M059J (cell line): ENCODE data around the gene SDR42E2. TPM values are rescaled to one million over a fixed set of nuclear protein-coding genes. Genes with fewer than 3 reads are reported as not detected.
"Not testable (repeated sequence)": the region's sequence is repeated elsewhere in the genome, so short reads cannot be mapped to it uniquely, and the experiment has no call there.

ENCODE experiments used
- DNase-seq: peaks from one replicate; pipeline ENCODE4 v3.0.0-alpha.2; 2012; ENCODE audit warnings: low read depth
- total RNA-seq: library from RNA; depleted of rRNA; stranded (reverse); fragments of >200 nt; shearing (Covaris generic); gene quantifications from 2 replicates; pipeline ENCODE4 v1.2.3, GENCODE V29; 2014

The SDR42E2 gene
- total RNA-seq, 1 experiment from 2014 or later: not detected

DNA sequence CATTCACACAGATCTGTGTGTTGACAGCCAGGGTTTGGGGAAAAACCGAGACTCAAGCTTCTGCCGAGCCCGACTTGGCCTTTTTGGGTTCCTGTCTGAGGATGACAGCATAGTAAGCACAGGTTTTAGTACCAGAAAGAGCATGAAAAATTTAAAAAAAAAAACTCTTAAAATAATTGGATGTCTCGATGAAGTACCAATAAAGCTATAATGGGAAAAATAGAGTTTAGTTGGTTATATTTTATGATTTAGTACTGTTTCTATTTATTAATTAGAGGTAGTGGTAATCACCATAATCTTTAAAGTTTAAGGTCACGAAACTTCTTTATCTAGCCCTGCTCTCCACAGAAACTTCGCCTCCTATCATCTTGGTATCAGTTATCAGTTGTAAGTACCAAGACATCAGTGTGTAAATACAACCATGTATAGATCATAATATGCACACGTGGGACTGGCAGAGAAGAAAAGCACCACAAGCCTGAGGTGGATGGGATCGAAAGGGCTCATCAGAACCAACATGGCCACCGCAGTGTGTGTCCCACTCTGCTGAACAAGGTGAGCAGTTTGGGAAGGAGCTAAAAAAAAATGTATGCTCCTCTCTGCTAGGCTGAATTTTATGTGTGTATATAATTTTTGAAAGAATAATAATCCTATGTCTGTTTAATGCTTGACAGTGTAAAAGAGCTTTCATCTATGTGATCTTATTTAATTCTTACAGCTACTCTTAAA is 29.4 kb downstream of the SDR42E2 start:
- DNase-seq: no peak

DNA sequence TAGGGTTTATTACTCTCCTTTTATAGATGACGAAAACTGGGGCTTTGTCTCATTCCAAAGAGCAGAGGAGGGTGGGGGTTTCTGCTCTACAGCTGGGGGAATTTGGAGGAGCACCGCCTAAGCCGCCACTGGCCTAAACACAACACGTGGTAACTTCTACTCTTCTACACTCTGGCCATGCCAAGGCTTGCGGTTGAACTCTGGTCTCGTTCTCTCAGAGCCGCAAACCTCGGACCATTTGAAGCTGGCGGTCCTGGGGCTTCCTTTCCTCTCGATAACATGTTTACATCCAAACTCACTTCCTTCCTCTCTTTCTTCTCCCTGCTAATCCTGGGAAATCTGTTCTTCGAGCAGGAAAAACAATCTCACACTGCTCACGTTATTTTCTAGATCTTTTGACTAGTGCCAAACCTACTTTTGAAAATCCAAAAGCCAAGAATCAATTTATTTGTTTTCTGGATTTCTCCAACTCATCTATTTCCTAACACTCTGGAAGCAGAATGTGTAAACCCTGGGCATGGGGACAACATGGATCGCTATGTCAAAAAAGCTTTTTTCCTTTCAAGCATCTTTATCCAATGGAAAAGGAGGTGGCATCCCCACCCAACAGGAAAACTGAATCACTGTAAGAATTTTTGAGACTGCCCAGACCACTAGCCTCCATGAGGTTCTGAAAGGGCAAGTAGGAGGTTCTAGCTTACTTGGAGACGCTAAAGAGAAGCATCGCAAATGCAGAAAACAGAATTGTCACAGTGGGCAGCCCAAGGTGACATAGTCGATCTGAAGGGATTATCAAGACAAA is 30.2 kb downstream of the SDR42E2 start:
- DNase-seq: peak; percentile 92

GRCh38 chr16:22193063-22193411 is 30.7 kb downstream of the SDR42E2 start:
- no peak for DNase-seq

GRCh38 chr16:22194707-22195444 is 32.6 kb downstream of the SDR42E2 start:
- DNase-seq: no peak

DNA sequence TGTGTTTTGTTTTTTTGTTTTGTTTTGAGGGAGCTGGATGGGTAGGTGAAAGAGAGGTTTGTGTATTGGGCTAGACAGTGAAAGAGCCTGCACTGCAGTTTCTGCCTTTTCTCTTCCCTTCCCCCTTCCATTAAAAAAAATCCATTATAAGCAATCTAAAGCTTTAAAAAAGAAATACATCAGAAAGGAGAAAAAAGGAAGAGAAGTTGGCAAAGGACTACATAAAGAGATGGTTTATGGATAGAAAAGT is 33.1 kb downstream of the SDR42E2 start:
- no peak for DNase-seq

DNA sequence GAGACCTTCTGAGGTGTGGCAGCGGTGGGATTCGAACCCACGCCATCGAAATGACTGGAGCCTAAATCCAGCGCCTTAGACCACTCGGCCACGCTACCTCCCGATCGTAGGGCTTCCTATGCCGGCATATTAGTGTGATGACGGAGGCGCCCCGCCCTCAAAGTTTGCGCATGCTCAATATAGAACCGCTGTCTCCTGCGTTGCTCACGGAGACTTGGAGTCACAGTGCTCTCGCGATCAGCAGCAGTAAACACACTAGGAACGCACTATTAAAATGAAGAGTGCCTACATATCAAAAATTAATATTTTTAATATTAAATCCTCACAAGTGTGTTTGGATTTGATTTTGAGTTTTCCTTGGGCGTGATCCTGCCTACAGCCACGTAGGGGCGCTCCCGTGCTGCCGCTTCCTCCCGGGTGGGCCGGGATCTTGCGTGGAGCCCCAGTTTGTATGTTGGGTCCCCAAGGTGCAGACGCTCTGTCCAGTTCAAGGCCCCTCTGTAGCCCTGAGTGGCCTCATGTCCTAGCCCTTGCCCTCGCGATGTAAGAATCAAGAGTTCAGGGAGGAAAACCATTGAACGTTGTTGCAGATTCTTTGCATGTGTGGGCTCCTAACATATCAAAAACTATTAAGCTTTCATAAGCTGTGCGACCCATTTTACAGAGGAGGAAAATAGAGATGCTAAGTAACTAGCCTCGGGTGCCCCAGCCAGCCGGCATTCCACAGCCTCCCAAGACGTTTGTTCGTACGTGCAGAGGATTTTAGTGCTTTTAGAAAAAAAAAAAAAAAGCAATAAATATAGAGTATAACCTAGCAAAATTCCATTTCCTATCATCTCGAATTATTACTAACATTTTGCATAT is 33.6 kb downstream of the SDR42E2 start:
- DNase-seq: peak; percentile 83

GRCh38 chr16:22196559-22197168 is 34.4 kb downstream of the SDR42E2 start:
- not testable (repeated sequence) for DNase-seq

DNA sequence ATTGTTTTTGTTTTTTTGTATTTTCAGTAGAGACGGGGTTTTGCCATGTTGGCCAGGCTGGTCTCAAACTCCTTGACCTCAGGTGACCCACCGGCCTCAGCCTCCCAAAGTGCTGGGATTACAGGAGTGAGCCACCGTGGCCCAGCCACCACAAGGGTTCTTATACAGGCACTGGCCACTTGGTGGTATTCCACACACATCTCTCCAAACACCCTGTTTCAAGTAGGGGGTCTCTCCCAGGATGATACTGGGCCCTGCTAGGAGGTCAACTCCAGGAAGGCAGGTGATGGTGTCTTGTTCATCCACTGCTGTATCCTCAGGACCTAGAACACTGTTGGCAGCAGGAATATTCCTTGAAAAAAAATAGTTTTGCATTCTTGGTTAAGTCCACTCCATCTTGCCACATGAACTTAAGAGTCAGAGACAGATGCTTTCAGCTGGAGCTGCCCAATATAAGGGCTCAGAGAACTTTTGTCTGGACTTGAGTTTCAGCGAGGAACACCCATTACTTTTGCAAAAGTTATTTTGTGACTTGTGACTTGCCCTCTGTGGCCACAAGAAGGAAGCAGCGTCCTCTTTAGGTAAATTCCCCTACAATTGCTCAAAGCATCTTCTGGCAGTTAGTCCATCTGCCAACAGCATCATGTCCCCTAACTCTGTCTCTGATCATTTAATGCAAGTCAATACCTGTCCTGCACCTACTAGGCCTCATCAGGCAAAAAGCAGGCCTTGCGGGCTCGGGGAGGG is 36.4 kb downstream of the SDR42E2 start:
- peak; percentile 53 for DNase-seq

- no peak for DNase-seq
Measured at GRCh38 chr16:22202261-22202637, 39.9 kb downstream of the SDR42E2 start.

DNA sequence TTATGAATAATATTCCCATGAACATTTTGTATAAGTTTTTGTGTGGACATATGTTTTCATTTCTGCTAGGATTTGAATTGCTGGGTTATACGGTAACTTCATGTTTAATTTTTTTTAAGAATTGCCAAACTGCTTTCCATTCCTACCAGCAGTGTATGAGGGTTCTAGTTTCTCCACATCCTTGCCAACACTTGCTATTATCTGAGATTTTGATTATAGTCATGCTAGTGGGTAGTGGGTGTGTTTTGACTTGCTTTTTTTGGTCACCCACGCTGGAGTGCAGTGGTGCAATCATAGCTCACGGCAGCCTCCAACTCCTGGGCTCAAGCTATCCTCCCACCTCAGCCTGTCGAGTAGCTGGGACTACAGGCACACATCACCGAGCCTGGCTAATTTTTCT is 40.8 kb downstream of the SDR42E2 start:
- DNase-seq: no peak

DNA sequence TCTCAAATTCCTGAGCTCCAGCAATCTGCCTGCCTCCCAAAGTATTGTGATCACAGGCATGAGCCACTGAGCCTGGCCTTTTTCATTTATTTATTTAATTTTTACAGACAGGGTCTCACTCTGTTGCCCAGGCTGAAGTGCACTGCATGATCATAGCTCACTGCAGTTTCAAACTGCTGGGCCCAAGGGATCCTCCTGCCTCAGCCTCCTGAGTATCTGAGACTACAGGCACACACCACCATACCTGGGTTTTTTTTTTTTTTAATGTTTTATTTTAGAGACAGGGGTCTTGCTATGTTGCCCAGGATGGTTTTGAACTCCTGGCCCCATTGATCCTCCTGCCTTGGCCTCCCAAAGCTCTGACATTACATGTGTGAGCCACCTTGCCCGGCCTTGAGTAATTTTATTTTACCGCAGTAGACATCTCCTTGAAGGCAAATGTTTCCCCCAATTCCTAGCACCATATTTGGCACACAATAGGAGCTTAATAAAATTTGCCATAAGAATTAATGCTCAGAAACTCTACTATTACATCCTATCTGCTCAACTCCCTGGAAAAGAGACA is 41.9 kb downstream of the SDR42E2 start:
- DNase-seq: no peak

DNA sequence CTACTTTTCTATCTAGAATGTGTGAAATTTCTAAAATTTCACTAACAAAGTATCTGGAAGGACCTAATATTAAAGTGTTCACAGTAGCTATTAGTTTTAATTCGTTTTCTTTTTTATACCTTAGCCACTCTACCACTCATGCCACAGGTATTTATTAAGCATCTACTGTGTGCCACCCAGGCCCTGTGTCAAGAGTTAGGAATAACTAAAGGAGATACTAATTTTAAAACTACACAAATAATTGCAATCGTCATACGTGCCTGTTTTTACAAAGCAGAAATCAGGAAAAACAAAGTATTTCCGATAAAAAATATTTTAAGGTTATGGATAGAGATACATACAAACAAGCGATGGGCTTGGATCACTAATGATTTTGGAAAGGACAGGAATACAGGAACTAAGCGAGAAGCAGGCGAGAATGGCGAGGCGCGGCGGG is 43.3 kb downstream of the SDR42E2 start:
- DNase-seq: no peak

DNA sequence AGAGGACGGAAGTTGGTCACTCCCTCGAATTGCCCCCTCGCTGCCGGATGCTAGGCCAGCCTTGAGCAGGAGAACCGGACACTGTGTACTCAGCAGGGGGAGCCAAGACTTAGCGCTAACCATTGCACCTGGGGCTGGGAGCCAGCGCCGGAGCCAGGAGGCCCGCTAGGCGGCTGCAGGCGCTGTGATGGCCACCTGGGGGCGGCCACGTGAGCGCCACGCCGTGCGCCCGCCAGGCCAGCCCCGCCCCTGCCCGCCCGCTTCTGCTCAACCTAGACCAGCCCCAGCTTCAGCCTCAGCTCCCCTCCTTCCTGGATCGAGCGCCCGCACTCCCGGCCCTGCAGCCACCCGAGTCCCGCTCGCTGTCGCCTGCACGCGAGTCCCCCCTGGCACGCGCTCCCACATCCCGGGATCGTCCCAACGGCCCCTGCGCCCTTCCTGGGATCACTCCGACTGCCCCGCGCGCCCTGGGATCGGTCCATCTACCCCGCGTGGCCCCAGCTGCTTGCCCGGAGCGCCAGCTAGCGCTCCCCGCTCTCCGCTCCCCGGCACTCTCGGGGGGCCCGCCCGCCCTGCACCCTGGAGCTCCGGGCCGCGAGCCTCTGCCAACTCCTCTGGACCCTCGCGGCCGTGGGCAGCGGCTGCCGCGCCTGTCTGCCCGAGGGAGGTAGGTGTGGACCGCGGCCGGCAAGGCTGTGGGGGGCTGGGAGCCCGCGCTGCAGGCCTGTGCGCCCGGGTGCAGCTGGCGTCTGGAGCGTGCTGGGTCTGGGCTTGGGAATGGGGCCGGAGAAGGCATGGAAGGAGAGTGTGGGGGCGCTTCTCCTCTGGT is 43.9 kb downstream of the SDR42E2 start, which contains the start of gene EEF2K:
Gene EEF2K, plus strand, starts transcription at position 266 of the 829 bp plus-strand sequence. CDS start 19,452 bp downstream, outside the sequence.
- DNase-seq: peak; percentile 96

DNA sequence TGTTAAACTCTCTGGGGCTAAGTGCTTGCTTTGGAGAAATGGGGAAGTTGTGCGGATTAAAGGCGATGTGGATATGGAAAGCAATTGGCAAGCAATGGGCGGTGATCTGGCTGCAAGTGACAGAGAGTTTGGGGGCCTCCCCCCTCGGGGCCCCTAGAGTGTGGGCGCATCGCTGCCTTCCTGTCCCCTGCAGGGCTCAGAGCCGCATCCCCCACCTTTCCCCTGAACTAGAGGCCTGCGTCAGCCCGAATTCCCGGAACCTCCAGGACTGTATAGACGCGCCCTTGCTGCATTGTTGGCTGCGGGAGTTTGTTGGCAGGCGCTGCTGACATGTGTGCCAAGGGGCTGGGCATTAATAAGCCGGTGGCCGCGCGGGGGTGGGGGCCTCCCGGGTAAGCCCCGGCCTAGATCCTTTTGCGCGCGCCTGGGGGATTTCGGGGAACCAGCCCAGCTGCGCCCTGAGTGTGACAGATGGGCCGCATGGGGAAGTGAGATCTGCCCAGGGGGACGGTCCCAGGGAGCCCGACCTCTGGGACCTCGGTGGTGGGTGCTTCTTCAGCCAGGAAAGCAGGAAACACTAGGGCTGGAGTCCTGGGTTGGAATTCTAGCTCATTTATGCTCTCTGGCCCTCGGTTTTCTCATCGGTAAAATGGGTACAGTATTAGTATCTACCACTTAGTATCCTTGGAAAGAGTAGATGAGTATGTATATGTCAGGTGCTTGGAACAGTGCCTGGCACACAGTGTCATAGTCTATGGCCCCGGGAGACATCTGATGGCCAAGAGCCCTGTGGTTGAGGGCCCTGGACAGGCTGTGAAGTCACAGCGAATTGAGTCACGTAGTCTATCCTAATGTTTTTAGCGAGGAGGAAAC is 44.8 kb downstream of the SDR42E2 start:
- peak; percentile 69 for DNase-seq

GRCh38 chr16:22207715-22208360 is 45.5 kb downstream of the SDR42E2 start:
- DNase-seq: no peak

DNA sequence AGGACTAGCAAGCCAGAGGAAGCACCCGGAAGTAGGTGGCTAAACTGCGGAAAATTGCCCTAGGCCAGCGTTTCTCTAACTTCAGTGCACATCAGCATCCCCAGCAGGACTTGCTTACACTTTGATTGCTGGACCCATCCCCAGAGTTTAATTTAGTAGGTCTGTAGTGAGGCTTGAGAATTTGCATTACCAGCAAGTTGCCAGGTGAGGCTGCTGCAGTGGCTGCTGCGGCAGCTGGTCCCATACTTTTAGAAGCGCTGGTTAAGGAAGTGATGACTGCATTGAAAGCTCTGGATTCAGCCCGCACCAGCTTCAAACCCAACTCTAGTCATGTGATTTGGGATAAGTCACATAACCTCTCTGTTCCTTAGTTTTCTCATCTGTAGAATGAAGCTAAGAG is 48.0 kb downstream of the SDR42E2 start:
- no peak for DNase-seq

DNA sequence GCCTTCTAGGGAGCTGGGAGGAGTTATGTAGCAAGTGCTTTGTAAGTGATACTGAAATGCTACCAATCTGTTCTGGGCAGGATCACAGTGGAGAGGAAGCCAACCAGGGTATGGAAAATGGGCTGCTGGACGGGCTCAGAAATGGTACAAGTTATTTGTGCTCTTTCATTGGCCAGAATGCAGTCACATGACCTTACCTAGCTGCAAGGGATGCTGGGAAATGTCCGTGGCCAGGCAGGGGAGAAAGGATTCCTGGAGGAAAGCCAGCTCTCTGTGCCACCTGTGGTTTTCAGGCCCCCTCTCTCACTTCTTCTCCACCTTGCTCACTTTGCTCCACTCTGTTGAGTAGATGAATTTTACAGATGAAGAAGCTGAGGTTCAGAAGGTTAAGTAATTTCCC is 48.5 kb downstream of the SDR42E2 start:
- DNase-seq: peak; percentile 30

- DNase-seq: no peak
Measured at GRCh38 chr16:22213236-22213635, 50.9 kb downstream of the SDR42E2 start.
